Bronchial epithelial cell (primary cell): Measurements from ENCODE around the gene DIAPH1. TPM values are rescaled to one million over a fixed set of nuclear protein-coding genes. Genes with fewer than 3 reads are reported as not detected.

Source experiments
- DNase-seq: peaks from one replicate; pipeline ENCODE4 v3.0.0-alpha.2; 2010; ENCODE audit warnings: low read depth
- FAIRE-seq: peaks from 2 replicates; lab custom pipeline; 2011; peaks lifted over from hg19 to GRCh38; lab: Jason Lieb, UNC
- H3K27me3 ChIP-seq: 2 replicates; pipeline ENCODE4 v1.5.1; 2011; ENCODE audit warnings: low read length; ENCODE audit not compliant: control insufficient read depth, insufficient read depth
- H3K36me3 ChIP-seq: 2 replicates; pipeline ENCODE4 v1.5.1; 2011; ENCODE audit warnings: low read length; ENCODE audit not compliant: control insufficient read depth, insufficient read depth
- H3K4me3 ChIP-seq: 2 replicates; pipeline ENCODE4 v1.5.1; 2011; ENCODE audit warnings: mild to moderate bottlenecking, low read depth, low read length, control low read depth
- total RNA-seq: library from RNA; depleted of rRNA; stranded (reverse); fragments of >200 nt; gene quantifications from 2 replicates; pipeline ENCODE4 v1.2.1, GENCODE V29; 2014
- TF ChIP-seq, protein P1 (sequence below): IDR thresholded peaks from 2 replicates; pipeline ENCODE4 v1.5.1; 2011; ENCODE audit warnings: mild to moderate bottlenecking, moderate library complexity, low read length, control low read depth, inconsistent platforms; ENCODE audit not compliant: insufficient read depth, severe bottlenecking

DIAPH1 gene
- total RNA-seq, 1 donor from 2014 or later = 48.2 TPM

GRCh38 chr5:141657937-141658545 lies 39.2 kb upstream of the DIAPH1 start:
- TF ChIP-seq, protein P1, sequence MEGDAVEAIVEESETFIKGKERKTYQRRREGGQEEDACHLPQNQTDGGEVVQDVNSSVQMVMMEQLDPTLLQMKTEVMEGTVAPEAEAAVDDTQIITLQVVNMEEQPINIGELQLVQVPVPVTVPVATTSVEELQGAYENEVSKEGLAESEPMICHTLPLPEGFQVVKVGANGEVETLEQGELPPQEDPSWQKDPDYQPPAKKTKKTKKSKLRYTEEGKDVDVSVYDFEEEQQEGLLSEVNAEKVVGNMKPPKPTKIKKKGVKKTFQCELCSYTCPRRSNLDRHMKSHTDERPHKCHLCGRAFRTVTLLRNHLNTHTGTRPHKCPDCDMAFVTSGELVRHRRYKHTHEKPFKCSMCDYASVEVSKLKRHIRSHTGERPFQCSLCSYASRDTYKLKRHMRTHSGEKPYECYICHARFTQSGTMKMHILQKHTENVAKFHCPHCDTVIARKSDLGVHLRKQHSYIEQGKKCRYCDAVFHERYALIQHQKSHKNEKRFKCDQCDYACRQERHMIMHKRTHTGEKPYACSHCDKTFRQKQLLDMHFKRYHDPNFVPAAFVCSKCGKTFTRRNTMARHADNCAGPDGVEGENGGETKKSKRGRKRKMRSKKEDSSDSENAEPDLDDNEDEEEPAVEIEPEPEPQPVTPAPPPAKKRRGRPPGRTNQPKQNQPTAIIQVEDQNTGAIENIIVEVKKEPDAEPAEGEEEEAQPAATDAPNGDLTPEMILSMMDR = no peak
- FAIRE-seq (peak; percentile 97), DNase-seq (peak; percentile 90)
- Histone ChIP-seq H3K4me3 (no peak overlapping the region), H3K27me3 (no peaks in the 10 kb centered on the region), H3K36me3 (peaks cover 16% of the 10 kb centered on the region)

DNA sequence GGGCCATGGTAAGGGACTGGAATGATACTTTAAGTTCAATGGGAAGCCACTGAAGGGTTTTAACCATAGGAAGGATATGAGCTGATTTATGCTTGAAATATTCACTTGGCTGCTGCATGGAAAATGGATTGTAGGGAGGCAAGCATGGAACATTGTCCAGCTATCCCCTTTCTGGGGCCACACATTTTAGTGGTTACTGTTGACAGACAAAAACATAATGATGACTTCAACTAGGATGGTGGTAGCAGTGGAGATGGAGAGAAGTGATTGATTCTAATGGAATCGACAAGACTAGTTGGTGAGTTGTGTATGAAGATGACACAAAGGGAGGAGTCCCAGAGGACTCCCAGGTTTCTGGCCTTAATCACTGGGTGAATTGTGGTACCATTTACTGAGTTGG lies 38.6 kb upstream of the DIAPH1 start:
- FAIRE-seq (no peak), DNase-seq (no peak)
- Histone ChIP-seq H3K27me3 (no peaks in the 10 kb centered on the region), H3K4me3 (no peak overlapping the region), H3K36me3 (peaks cover 16% of the 10 kb centered on the region)
- TF ChIP-seq, protein P1 = no peak

GRCh38 chr5:141656396-141656795 lies 37.6 kb upstream of the DIAPH1 start:
- H3K27me3 ChIP-seq = no peaks in the 10 kb centered on the region
- TF ChIP-seq, protein P1 = no peak
- peaks cover 16% of the 10 kb centered on the region for H3K36me3 ChIP-seq
- H3K4me3 ChIP-seq = no peak overlapping the region
- DNase-seq = no peak
- no peak for FAIRE-seq

DNA sequence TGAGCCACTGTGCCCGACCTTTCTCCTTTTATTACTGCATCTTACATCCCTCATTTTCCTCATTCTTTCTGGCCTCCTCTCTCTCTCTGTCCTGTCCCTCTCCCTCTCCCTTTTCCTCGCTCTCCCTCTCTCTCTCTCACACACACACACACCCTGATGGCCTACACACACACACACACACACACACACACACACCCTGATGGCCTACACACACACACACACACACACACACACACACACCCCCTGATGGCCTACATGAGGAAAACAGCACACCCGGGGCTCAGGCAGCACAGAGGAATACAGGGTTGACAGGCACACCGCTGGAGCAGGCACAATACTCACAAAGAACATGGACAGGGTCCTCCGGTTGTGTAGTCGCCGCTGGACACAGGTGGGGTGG lies 36.2 kb upstream of the DIAPH1 start:
- H3K27me3 ChIP-seq = no peaks in the 10 kb centered on the region
- TF ChIP-seq, protein P1 = no peak
- H3K4me3 ChIP-seq = no peak overlapping the region
- DNase-seq (no peak), FAIRE-seq (no peak)
- H3K36me3 ChIP-seq = peaks cover 16% of the 10 kb centered on the region

- FAIRE-seq (no peak), DNase-seq (peak; percentile 21)
- peaks cover 14% of the 10 kb centered on the region for H3K36me3 ChIP-seq
- TF ChIP-seq, protein P1 = no peak
- no peak overlapping the region for H3K4me3 ChIP-seq
- no peaks in the 10 kb centered on the region for H3K27me3 ChIP-seq
Measured at GRCh38 chr5:141654298-141654697, 35.5 kb upstream of the DIAPH1 start.

DNA sequence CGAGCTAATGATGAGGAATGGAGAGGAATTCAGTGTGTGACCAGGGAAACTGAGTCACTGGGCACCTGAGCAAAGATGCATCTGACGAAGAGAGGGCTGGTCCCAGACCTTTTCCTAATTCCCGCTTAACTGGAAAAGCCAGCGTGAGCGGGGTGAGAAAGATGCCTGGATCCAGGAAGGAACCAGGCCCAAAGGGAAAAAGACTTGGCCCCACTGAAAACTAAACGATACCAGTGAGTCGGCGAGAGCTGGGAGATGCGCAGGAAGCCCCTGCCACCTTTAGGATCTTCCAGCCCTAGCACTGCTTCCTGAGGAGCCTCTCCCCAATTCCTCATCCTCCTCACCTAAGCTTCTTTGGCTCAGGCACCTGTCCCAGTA lies 32.9 kb upstream of the DIAPH1 start:
- FAIRE-seq = no peak
- H3K4me3 ChIP-seq = peak overlapping the region; percentile 64
- peaks cover 16% of the 10 kb centered on the region for H3K36me3 ChIP-seq
- no peaks in the 10 kb centered on the region for H3K27me3 ChIP-seq
- TF ChIP-seq, protein P1 = no peak
- peak; percentile 15 for DNase-seq
